HG03342 (cell line): ENCODE results near the gene WEE2.
A peak's percentile ranks its signal among the peaks of the same experiment; 100 is the strongest.
"Not testable (repeated sequence)": the region's sequence is repeated elsewhere in the genome, so short reads cannot be mapped to it uniquely, and the experiment has no call there.

Source experiments
- ATAC-seq: cut with Tn5 transposase; IDR thresholded peaks from one replicate; pipeline ENCODE4 v1.9.1; 2021; ENCODE audit warnings: mild to moderate bottlenecking, moderate library complexity; ENCODE audit not compliant: unreplicated experiment

Gene WEE2

DNA sequence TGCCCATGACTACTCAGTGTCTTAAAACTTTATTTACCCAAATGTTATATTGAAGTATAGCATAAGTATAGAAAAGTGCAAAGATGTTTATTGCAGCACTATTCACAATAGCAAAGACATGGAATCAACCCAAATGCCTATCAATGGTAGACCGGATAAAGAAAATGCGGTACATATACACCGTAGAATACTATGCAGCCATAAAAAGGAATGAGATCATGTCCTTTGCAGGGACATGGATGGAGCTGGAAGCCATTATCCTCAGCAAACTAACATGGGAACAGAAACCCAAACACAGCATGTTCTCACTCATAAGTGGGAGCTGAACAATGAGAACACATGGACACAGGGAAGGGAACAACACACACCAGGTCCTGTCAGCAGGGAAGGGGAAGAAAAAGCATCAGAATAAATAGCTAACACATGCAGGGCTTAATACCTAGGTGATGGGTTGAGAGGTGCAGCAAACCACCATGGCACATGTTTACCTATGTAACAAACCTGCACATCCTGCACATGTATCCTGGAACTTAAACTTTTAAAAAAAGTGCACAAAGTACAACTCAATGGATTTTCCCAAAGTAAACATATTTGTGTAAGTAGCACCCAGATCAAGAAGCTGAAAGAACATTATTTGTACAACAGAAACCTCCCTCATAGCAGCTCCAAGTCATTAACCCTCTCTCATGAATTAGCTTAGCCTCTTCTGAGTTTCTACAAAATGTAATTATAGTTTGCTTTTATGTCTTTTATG is 18.9 kb upstream of the WEE2 start:
- ATAC-seq, result not testable (repeated sequence)

DNA sequence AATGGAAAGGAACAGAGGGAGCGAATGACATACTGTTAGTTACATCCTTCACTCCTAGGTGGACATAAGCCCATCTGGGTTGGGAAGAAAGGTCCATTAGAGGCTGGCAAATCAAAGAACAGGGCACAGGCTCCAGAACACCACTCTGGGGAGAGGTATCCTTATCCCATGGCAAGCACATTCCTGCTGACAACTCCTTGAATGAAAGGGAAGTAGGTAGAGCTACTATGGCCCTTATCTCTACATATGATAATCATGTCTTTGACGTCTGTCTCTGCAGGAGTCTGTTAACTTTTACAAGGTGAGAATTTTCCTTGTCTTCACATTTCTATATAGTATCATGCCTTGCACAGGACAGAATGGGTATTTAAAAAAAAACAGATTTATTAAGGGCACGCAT is 16.6 kb upstream of the WEE2 start:
- ATAC-seq, result no peak

GRCh38 chr7:141691961-141692360 is 16.2 kb upstream of the WEE2 start:
- no peak for ATAC-seq

DNA sequence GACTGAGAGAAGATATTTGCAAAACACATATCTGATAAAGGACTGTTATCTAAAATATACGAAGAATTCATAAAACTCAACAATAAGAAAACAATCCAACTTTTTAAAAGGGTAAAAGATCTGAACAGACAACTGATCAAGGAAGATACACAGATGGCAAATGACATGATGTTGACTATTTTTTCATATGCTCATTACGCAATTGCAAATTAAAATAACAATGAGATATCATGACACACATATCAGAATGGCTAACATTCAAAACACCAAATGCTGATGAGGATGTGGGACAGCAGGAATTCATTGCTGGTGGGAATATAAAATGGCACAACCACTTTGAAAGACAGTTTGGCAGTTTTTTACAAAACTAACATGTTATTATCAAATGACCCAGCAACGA is 15.1 kb upstream of the WEE2 start:
- no peak for ATAC-seq

- ATAC-seq, result no peak
Measured at GRCh38 chr7:141695803-141696289, 12.3 kb upstream of the WEE2 start.

- ATAC-seq, result no peak
Measured at GRCh38 chr7:141696348-141696747, 11.8 kb upstream of the WEE2 start.

DNA sequence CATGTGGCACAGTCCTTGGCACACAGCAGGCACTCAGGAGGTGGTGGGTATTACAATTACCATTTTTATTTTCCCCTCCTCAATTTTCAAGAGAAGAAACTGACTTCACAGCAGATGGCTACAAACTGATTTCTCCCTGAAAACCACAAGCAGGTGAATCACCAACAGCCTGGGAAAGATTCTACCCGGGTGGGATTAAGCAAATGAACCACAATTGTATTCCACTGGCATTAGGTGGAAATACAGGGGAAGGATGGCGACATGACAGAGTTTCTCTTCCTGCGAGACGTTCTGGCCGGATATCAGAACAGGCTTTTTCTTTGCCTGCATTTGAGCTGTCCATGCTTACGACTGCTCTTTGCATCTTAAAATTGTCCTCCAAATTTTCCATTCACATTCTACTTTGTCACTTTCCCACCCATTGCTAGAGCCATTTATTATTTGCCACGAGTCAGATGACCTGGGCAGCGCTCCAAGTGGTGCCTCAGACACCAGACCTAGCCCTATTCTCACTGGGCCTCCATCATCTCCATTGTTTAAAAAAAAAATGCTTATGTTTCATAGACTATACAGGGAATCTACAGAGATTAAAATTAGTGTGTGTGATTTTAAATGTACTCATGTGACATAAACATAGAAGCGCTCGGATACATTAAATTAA is 10.8 kb upstream of the WEE2 start:
- no peak for ATAC-seq

DNA sequence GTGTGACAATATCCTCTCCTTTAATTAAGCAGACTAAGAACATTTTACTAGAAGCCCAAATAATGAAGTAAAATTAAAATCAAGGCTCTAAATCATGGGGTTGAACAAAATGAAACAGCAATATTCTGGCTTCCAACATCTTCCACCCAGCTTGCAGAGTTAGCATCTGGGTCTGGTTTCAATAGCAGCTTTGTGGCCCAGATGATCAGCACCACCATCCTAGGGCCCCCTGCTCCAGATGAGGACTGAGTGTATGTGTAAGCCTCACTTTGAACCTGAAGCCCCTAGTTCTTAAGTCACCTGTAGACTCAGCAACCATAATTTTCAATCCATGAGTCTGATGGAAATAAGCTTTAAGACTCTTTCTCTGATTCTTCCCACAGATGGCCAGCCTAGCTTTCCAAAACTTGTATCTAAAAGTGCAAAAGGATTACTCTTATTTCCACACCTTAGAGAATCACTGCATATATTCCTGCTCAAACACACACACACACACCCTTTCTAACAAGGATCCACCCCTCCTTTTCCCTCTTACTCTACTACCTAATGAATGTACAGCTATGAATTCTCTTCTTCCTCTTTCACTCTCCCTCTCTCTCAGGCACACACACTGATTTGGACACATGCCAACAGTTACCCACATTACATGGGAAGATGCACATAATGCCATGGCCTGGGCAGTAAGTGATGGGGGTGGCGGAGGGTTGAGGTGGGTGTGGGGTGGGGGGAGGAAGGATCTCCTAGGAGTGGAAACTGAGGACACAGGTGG is 9.7 kb upstream of the WEE2 start:
- ATAC-seq, result no peak

- ATAC-seq, result no peak
Measured at GRCh38 chr7:141699860-141700259, 8.3 kb upstream of the WEE2 start.

DNA sequence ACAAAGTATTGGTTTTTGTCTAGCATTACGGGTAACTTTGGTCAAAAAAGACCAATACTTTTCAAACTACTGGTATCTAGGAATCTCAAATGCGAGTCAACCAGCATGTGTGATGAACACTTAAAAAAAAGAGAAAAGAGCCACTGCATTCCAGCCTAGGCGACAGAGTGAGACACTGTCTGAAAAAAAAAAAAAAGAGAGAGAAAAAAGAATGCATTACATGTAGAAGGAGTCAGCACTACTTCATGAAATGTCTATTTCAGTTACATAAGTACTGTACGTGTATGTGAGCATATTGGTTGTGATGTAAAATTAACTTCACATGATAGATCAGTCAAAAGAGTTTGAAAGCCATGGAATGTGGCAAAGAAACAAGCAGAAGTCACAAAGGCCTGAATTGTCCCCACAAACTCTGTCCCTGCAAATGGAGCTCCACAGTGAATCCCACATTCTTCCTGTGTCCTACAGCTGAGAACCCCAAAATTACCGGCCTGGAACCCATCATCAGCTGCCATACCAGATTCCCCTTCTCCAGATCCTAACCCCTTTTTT is 7.8 kb upstream of the WEE2 start:
- ATAC-seq, result no peak

DNA sequence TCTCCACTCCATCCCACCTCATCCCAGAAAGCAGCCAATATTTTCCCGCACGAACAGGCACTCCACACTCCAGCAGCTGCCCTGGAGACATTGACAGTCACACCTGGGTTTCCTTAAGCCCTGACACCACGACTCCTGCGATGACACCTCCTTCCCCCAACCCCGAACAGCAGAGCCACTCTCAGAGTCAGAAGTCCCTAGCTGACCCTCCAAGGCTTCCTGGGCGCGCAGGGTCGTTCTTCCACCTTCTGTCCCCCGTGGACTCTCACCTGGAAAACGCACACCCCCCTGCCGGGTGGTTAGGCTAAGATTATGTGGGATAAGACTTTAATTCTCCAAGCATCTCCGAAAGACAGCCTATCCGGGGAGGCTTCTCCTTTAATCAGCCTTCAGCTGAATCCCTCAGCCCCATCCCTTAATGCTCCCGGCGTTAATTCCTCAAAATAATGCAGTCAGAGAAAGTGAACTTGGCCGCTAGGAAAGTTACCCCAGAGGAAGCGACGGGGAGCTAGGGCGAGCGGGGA is 7.2 kb upstream of the WEE2 start:
- ATAC-seq, result no peak

- ATAC-seq, result peak; percentile 81
Measured at GRCh38 chr7:141701489-141702046, 6.6 kb upstream of the WEE2 start.

DNA sequence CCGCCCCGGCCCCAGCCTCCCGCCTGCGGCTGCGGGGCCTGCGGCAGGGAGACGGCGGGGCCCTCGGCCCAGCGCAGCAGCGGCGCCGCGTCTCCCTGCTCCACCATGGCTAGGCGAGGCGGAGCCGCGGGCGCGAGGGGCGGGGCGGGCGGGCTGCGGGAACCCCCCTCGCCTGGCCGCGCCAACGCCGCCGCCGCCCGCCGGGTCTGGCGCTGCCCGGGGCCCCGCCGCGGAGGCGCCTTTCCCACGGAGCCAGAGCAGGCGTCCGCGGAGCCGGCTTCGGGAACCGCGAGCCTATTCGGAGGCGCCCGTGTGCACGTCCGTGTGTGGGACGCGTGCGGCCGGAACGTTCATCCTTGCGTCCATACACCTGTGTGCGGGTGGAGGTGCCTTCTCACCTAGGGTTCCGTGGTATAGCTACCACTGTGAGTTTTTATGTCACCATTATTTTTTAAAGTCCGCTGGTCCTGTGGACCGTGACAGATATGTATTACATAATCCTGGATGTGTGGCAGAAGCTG is 6.0 kb upstream of the WEE2 start, which contains the start of gene DENND11:
Gene DENND11, minus strand, starts transcription at position 120 of the 521 bp plus-strand sequence. Its CDS starts 13 bp downstream, at position 107.
- ATAC-seq, result peak; percentile 72

DNA sequence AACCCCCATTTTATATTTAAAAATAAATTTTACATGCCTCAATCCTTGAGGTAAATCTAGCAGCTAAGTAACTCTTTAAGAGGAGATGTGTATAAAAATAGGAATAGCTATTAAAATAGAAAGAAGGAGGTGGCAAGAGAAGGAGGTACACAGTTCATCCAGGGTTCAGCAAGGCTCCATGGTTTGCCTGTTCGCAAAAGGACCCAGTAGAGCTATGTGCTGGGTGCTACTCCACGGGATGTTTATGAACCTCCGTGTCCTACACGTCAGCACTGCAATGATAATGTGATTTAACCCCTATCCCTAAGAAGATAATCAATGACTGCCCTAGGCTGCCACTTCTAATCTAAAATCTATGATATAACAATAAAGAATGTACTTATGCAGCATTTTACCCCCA is 5.3 kb upstream of the WEE2 start:
- ATAC-seq, result no peak

DNA sequence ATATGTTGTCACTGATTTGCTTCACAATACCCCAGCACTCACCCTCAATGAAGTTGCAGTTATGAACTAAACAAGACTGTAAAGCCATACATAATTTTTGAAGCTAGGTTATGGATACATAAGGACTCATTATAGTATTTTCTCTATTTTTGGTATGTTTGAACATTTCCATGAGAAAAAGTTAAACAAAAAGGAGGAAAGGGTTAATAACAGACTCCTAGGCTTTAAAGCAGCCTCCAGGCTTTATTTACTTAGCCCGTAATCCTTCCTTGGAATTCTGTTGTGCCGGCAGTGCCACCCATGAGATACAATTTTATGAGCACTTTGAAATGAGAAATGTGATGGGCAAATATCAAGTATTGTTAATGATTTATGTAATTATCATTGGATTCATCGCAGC is 4.0 kb upstream of the WEE2 start:
- ATAC-seq, result no peak

GRCh38 chr7:141704741-141705140 is 3.4 kb upstream of the WEE2 start:
- ATAC-seq, result no peak

- ATAC-seq, result no peak
Measured at GRCh38 chr7:141706239-141707064, 1.7 kb upstream of the WEE2 start.

GRCh38 chr7:141709318-141709717 is 1.2 kb downstream of the WEE2 start:
- ATAC-seq, result no peak

GRCh38 chr7:141709749-141710148 is 1.6 kb downstream of the WEE2 start:
- ATAC-seq, result no peak

DNA sequence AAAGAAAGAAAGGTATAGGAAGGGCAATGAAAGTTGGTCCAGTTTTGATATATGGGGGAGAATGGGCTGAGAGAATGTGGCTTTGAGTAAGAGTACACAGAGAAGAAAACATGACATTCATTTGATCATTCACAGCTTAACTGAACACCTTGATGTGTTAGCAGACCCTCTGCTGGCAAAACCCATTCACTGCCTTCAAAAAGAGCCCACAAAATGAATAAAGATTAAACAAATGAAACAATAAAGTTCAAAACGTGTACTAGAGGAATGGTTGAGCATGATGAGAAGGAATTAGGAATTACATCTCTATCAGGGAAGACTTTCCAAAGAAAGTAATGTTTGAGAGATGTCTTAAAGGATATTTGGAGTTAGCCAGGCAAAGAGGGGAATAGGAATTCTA is 2.1 kb downstream of the WEE2 start:
- ATAC-seq, result no peak
